Esophagus squamous epithelium (tissue), 5 donors: ENCODE results near the gene NRXN3. TPM values are rescaled to one million over a fixed set of nuclear protein-coding genes. Genes with fewer than 3 reads are reported as not detected.

ENCODE experiments used
- DNase-seq: peaks from one replicate; lab custom pipeline; 2025; lab: John Stamatoyannopoulos, UW
- H3K27ac ChIP-seq, 4 donors: fragments of 200-600 bp; sonication (generic); one replicate each; pipeline ENCODE4 v1.5.1; 2016 to 2019; ENCODE audit warnings: mild to moderate bottlenecking in 1 of 4
- H3K27me3 ChIP-seq, 4 donors: fragments of 200-600 bp; sonication (generic); 1 replicate in 3 of 4; 2 replicates in 1 of 4; pipeline versions ENCODE4 v1.5.1 to v1.6.0; 2017 to 2021; ENCODE audit warnings: antibody characterized with exemption in 1 of 4
- H3K36me3 ChIP-seq, 3 donors: fragments of 200-600 bp; sonication (generic); one replicate each; pipeline ENCODE4 v1.5.1; 2016 to 2019
- H3K4me1 ChIP-seq, 3 donors: fragments of 200-600 bp; sonication (generic); one replicate each; pipeline ENCODE4 v1.5.1; 2017 to 2019
- H3K4me3 ChIP-seq, 4 donors: fragments of 200-600 bp; sonication (generic); 1 replicate in 3 of 4; 2 replicates in 1 of 4; pipeline ENCODE4 v1.5.1; 2016 to 2019; ENCODE audit warnings: mild to moderate bottlenecking in 2 of 4, moderate library complexity in 1 of 4
- H3K9me3 ChIP-seq, 3 donors: fragments of 200-600 bp; sonication (generic); one replicate each; pipeline ENCODE4 v1.5.1; 2016 to 2019
- CTCF ChIP-seq, 6 experiments: fragments of 450-650 bp in 4 of 6; fragments of 200-600 bp in 2 of 6; sonication (generic) in 2 of 6; IDR thresholded peaks; one replicate each; pipeline ENCODE4 v1.5.1; 2016 to 2019; ENCODE audit warnings: antibody characterized with exemption in 6 of 6, mild to moderate bottlenecking in 4 of 6, moderate library complexity in 4 of 6
- POLR2A ChIP-seq, 4 donors: fragments of 450-650 bp; IDR thresholded peaks; one replicate each; pipeline ENCODE4 v1.6.1; 2017; ENCODE audit warnings: antibody characterized with exemption in 4 of 4, mild to moderate bottlenecking in 4 of 4, moderate library complexity in 3 of 4
- WGBS, 2 donors: methylation state at CpG; one replicate each; pipeline ENCODE4 v1.1.5; 2018; 5-methylcytosine and 5-hydroxymethylcytosine counted together
- intact Hi-C: fragments of 100-400 bp; cut with DNase I; formaldehyde crosslinking; loops from one replicate; pipeline ENCODE4 v1.15.0; 2022
- total RNA-seq, 4 donors: library from RNA; depleted of rRNA; stranded (reverse); fragments of >200 nt; gene quantifications; one replicate each; pipeline ENCODE4 v1.1.0, GENCODE V29; 2016
- donor health status: DM: yes; HTN: yes; CAD: no.

NRXN3 gene
- total RNA-seq, 4 donors from 2014 or later, result 0.30 to 15.8 (median 1.5) TPM

DNA sequence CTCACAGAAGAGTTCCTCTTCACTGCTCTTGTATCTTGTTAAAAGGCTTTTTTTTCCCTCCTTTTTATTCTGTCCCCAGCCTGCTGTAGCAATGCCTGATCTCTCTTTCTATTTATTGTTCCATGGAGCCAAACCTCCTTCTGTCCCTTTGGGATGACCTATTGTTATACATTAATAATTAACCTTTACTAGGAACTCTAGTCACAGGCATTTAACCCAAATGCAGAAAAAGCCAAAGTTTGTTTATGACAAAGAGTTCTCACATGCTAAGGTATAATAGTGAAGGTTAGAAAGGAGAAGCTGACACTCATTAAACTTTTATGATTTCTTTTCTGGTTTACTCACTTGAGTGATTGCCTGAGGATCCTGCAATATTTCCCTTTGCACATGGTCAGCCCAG, 535.8 kb downstream of the NRXN3 start:
- H3K4me1 ChIP-seq, result no peaks in the 10 kb centered on the region
- no peaks in the 10 kb centered on the region for H3K27me3 ChIP-seq
- H3K36me3 ChIP-seq, result no peaks in the 10 kb centered on the region
- TF ChIP-seq CTCF (IDR thresholded peaks at IDR 0.05), result no peak
- H3K4me3 ChIP-seq, result no peak overlapping the region
- no peak overlapping the region for H3K27ac ChIP-seq
- intact Hi-C loops, result no loop called here
- H3K9me3 ChIP-seq, result no peaks in the 10 kb centered on the region
- DNase-seq, result no peak

DNA sequence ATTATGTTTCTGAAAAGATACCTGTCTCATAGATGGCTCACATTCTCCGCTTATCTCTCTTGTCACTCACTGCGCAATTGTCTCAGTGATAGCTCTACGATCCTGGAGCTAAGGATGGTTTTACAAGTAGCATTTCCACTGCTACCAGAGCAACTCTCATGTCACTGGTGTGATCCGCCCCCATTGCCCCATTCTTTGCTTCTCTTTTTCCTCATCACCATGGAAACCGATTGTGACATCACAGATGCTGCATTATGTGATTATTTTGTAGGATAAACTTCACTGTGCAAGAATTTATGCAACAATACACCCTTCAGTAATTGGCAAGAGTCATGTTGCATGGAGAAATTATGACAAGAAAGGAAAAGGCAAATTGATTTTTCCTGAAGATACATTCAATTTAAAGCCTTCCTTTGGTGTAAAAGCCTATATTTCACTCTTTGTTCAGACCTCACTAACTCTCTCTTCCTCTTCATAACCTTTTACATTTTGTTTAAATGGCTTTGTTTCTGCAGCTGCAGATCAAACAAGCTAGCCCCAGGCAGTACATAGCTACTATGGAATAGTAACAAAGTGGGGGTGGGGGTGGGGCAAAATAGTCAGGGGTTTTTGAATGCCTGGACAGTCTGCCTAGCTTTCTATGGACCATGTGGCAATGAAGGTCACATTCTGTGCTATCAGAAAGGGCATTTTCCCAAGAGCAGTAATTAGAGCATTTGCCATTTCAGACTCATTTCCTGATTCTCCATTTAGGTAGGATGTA, 539.8 kb downstream of the NRXN3 start:
- Histone ChIP-seq H3K9me3 (no peaks in the 10 kb centered on the region), H3K4me3 (no peak overlapping the region), H3K27me3 (no peaks in the 10 kb centered on the region), H3K36me3 (no peaks in the 10 kb centered on the region), H3K4me1 (no peaks in the 10 kb centered on the region), H3K27ac (no peak overlapping the region)
- WGBS, 2 donors, result 67 to 76% methylated on average over 5 of the region's 5 CpGs
- intact Hi-C loops, result no loop called here
- DNase-seq, result no peak
- no peak for TF ChIP-seq POLR2A (IDR thresholded peaks at IDR 0.05)

DNA sequence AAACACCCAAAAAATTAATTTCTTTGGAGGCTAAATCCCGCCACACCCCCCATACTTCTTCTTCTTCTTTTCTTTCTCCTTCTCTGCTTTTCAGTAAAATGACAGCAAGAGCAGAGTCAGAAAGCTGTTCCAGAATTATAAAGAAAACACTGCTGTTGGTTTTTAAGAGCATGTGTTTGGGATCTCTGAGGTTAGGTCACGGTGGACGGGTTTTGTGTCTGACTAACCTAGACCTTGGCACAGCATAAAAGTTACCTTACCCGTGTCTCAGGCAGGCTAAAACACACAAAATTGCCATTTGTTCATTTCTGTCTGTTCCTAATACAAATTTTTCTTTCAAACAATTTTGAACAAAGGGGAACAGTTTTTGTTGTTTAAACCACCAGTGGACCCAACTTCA, 540.8 kb downstream of the NRXN3 start:
- intact Hi-C loops, result no loop called here
- no peaks in the 10 kb centered on the region for H3K9me3 ChIP-seq
- no peaks in the 10 kb centered on the region for H3K36me3 ChIP-seq
- H3K27ac ChIP-seq, result no peak overlapping the region
- 53 to 57% methylated on average over 4 of the region's 4 CpGs for WGBS, 2 donors
- no peaks in the 10 kb centered on the region for H3K27me3 ChIP-seq
- DNase-seq, result no peak
- TF ChIP-seq CTCF (IDR thresholded peaks at IDR 0.05) (no peak), POLR2A (IDR thresholded peaks at IDR 0.05) (no peak)
- no peaks in the 10 kb centered on the region for H3K4me1 ChIP-seq
- no peak overlapping the region for H3K4me3 ChIP-seq

- Histone ChIP-seq H3K27me3 (no peaks in the 10 kb centered on the region), H3K27ac (no peak overlapping the region), H3K4me1 (no peaks in the 10 kb centered on the region), H3K9me3 (no peaks in the 10 kb centered on the region), H3K4me3 (no peak overlapping the region), H3K36me3 (no peaks in the 10 kb centered on the region)
- intact Hi-C loops, result no loop called here
- DNase-seq, result no peak
- TF ChIP-seq POLR2A (IDR thresholded peaks at IDR 0.05), result no peak
- TF ChIP-seq CTCF (IDR thresholded peaks at IDR 0.05), result no peak
Observed at GRCh38 chr14:78713716-78714115, 543.5 kb downstream of the NRXN3 start.

- no peaks in the 10 kb centered on the region for H3K36me3 ChIP-seq
- DNase-seq, result no peak
- H3K4me1 ChIP-seq, result no peaks in the 10 kb centered on the region
- no peak overlapping the region for H3K4me3 ChIP-seq
- TF ChIP-seq POLR2A (IDR thresholded peaks at IDR 0.05) (no peak), CTCF (IDR thresholded peaks at IDR 0.05) (no peak)
- no peak overlapping the region for H3K27ac ChIP-seq
- H3K9me3 ChIP-seq, result no peaks in the 10 kb centered on the region
- intact Hi-C loops, result no loop called here
- no peaks in the 10 kb centered on the region for H3K27me3 ChIP-seq
- 78 to 93% methylated on average over 6 to 8 of the region's 18 CpGs for WGBS, 2 donors
Observed at GRCh38 chr14:78714711-78715110, 544.5 kb downstream of the NRXN3 start.
